ENCODE measurements around the gene GPR156.

Gene GPR156

DNA sequence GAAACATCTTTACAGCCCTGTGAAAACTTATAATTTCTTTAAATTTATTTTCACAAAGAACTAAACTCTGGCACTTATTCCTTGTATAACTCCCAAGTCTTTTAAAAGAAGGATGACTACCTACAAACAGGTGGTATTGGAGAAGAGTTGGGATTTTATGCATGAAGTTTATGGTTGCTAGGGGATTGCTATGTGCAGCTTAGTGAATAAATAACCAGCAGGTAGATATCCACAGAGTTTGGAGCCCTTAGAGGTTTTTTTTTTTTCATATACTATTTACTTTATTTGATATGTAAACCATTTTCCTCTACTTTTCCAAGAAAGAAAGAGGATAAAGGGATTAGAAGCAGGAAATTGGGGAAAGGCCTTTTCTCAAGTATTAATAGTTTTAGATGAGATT lies 91.5 kb downstream of the GPR156 start:
- no peak for DNase-seq (ENCODE audit: low read depth in 2 of 2)

DNA sequence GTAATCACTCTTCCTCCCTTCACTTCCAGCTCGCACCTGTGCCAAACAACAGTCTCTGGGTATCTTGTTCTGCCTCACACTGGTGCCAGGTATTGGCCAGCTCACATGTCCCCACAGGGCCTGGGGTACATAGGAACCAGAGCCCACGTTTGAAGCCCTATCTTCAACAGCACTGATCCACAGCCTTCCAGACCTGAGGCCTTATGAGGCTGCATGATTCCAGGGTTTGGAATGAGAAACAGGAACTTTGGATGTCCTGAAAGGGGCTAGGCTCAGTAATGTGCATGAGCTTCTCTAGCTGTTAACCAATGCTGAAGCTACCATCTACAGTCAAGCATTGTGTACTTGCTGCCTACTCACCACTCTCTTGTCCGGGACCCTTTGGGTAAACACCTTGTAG lies 92.4 kb downstream of the GPR156 start:
- no peak for DNase-seq (ENCODE audit: low read depth in 2 of 2)

GRCh38 chr3:120192159-120192558 lies 92.9 kb downstream of the GPR156 start:
- DNase-seq (ENCODE audit: low read depth in 2 of 2), result no peak

DNA sequence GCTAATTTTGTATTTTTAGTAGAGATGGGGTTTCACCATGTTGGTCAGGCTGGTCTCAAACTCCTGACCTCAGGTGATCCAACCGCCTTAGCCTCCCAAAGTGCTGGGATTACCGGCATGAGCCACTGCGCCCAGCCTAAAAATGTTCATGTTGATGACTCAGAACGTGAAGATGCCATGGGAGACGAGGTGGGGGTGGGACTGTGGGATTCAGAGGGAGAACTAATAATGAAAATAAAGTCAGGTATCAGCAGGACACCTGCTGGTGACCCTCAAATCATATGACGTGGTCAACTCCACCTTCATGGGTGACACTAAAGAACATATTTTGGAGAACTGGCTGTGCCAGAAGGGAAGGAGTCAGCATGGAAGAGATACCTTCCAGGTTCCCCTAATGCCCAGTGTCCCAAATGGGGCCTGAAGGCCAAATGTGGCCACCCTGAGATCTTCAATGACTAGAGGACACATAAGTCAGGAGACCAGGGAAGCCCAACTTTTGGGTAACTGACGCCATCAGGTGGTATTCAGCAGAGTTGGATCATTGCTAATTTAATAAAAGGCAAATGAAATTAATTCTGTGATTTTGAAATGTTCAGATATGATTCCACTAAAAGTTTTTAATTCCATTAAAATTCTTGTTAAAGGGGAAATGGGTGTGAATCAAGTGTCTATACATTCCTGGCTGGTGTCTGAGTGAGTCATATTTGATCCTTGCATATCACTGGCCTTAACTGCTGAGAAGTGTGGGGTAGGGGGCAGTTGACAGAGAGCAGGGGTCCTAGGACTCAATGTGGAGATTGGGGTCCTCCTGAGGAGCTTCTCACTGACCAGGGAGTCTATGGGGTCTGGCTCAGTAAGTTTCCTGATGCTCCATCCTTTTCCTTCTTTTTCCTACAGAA lies 102.2 kb downstream of the GPR156 start:
- DNase-seq (ENCODE audit: low read depth in 2 of 2), result no peak

DNA sequence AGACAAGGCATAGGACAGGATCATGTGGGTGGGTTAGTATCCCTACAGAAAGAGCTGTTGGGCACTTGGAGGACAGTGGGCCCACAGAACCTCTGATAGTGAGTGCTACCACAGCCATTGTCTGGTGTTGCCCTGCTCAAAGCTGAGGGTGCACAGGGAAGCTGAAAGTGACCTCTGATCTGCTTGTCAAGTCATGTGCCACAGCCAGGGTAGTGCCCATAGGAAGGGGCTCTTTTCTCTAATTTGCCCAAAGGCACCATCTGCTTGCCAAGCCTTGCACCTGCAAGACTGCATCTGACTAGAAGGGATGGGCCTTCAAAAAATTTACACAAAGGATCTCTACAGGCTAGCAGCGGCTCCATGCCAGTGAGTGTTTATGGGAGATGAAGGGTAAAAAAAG lies 103.4 kb downstream of the GPR156 start:
- no peak for DNase-seq (ENCODE audit: low read depth in 2 of 2)

DNA sequence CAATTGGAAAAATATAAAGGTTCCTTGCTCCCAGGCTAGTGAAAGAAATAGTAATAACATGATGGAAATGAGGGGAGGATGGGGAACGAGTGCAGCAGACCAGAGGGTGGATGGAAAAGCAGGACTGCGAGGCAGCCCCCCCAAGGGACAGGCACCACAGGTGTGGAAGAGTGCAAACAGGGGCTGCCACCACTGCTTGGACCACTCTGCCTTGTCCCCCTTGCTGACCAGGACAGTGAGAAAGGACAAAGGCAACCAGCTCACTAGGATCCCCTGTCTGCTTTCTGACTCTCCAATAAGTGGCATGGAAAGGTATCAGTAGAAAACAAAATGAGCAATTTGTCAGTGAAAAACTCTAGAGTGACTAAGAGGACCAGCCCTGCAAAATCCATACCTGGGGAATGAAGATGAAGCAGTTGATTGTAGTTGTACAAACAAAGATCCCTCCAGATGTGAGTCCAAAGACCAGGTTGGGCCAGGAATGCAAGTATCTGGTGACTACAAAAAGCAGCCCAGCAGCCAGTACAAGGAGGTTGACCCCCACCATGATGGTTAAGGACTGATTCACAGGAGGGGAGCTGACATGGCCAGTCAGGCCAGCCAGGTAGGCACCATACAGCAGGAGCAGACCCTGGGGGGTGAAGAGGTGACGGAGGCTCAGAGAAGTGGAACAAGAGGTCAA lies 104.2 kb downstream of the GPR156 start:
- no peak for DNase-seq (ENCODE audit: low read depth in 2 of 2)

- DNase-seq (ENCODE audit: low read depth in 2 of 2), result no peak
Observed at GRCh38 chr3:120177707-120178306, 107.2 kb downstream of the GPR156 start.

- peak; percentile 58 to 64 for DNase-seq (ENCODE audit: low read depth in 2 of 2)
Observed at GRCh38 chr3:120177151-120177550, 107.9 kb downstream of the GPR156 start.

DNA sequence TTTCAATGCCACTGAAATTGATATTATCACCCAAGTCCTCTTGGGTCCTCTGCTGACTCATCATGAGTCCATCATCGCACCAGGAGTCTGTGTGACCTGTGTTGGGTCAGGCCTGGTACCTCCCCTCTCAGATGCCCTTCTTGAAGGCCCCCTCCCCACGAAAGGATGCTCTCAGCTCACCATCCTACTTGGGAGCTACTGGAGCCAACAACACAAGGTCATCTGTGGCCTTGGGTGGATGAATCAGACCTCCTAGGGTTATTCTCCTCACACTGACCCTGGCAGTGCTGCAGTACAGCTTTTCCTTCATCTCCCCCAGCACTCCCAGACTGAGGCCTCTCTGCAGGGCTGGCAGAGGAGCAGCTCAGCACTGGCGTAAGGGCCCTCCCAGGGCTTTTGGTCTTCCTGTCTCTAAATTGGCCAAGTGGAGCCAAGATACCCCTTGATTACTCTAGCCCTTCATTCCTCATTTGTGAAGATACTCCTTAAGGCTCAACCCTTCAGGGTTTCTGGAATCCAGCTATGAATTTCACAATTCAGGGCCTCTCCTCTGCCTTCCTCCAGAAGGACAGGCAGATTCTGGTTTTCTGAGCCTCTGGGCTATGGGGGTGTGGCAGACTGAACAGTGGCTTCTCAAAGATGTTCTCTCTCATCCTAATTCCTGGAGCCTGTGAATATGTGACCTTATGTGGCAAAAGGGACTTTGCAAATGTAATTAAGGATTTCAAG lies 110.0 kb downstream of the GPR156 start:
- DNase-seq (ENCODE audit: low read depth in 2 of 2), result no peak

DNA sequence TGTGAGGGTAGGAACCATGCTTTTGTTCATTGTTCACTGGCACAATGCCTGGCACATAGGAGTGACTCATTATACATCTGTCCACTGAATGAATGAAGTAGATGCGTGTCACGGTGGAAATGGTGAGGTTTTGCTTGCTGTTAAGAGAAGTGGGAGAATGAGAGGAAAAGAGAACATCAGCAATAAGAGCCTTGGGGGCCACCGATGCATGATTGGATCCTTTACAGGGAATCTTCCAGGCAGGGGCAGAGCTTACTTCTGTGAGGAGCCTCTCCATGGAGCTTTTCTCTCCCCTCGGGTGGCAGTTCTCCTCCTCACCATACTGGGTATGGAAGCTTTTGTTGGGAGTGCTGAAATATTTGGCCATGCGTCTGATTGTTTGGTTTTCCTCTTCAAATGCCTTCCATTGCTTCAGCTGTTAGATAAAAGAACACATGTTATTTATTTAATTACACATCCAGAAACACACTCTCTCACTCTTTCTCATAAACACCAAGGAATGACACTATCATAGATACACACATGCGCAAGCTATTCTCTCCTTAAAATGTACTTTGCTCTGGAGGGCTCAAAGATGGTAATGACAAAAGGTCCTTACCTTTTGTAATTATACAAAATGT lies 111.9 kb downstream of the GPR156 start:
- no peak for DNase-seq (ENCODE audit: low read depth in 2 of 2)

GRCh38 chr3:120172070-120172469 lies 113.0 kb downstream of the GPR156 start:
- DNase-seq (ENCODE audit: low read depth in 2 of 2), result peak in 1 of 2 experiments; percentile 52

DNA sequence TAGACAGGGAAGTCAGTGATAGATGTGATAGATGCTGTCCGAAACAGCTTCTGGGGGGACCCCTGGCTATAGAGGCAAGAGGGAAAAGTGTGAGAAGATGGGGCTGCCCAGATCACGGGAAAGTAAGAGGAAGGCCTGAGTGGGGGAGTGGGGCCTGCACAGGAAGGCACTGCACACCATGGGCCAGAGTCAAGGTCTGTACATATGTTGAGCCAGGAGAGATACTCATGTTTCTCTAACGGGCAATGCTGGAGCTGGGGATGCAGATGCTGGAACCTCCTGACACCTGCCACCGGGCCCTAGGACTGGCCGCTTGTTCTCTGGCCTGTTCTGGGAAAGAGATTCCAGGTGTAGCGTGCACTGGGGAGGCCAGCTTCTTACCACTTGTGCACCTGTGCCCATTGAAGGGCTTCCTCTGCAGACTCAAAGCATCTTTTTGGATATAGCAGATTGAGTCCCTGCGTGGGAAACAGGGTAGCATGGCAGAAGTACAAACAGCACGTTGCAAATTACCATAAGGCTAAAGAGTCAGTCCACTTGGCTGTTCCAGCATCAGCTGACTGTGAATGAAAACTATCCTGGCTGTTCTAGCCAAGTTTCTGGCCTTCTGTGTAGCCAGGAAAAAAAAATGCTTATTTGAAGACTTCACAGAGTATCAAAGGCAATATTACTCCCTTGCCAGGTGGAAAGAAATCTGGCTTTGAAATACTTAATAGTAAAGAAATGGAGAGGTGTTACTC lies 113.7 kb downstream of the GPR156 start:
- DNase-seq (ENCODE audit: low read depth in 2 of 2), result no peak

GRCh38 chr3:120170223-120170622 lies 114.8 kb downstream of the GPR156 start:
- no peak for DNase-seq (ENCODE audit: low read depth in 2 of 2)

- DNase-seq (ENCODE audit: low read depth in 2 of 2), result no peak
Observed at GRCh38 chr3:120169407-120169806, 115.6 kb downstream of the GPR156 start.

DNA sequence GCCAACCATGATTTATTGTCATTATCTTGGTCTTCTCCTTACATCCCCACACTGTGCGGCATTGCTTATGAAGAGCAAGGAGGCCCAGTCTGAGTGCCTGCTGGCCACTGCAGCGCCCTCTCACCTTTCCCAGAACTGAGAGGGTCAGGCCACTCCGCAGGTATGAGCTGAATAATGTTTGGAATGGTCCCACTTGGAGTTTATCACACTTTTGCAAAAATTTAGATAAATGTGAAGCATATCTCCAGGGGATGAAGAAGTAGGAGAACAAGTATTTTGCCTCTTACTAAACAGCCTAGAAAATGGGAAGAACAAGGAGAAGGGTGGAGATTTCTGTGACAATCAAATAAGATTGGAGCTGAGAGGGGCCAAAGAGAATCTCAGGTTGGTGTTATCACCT lies 116.4 kb downstream of the GPR156 start:
- DNase-seq (ENCODE audit: low read depth in 2 of 2), result no peak

- no peak for DNase-seq (ENCODE audit: low read depth in 2 of 2)
Observed at GRCh38 chr3:120168038-120168437, 117.0 kb downstream of the GPR156 start.

DNA sequence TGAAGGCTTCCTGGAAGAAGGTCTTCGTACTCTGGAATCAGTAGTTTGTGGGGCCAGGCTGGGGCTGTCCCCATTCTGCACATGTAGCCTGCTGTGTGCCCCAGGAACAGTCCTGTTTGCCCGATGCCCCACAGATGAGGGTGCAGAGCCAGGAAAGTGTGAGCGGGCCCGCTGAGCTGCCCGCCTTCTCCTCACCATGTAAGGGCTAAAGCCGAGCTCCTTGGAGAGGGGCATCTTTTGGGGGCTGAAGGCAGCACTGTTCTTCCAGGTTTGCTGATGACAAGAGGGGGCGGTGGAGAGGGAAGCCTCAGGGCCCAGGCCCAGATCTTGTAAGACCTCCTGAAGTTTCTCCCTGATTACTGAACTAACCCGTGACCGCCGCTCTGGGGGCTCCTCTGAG lies 117.5 kb downstream of the GPR156 start:
- DNase-seq (ENCODE audit: low read depth in 2 of 2), result no peak

GRCh38 chr3:120163816-120164215 lies 121.2 kb downstream of the GPR156 start:
- no peak for DNase-seq (ENCODE audit: low read depth in 2 of 2)

GRCh38 chr3:120163026-120163425 lies 122.0 kb downstream of the GPR156 start:
- DNase-seq (ENCODE audit: low read depth in 2 of 2), result no peak

- DNase-seq (ENCODE audit: low read depth in 2 of 2), result peak in 1 of 2 experiments; percentile 45
Observed at GRCh38 chr3:120162400-120162799, 122.6 kb downstream of the GPR156 start.

- no peak for DNase-seq (ENCODE audit: low read depth in 2 of 2)
Observed at GRCh38 chr3:120161902-120162301, 123.1 kb downstream of the GPR156 start.

All from fibroblast of skin of left biceps (primary cell).